ENCODE data around the gene REV3L.
"Not testable (repeated sequence)": the region's sequence is repeated elsewhere in the genome, so short reads cannot be mapped to it uniquely, and the experiment has no call there.

The REV3L gene

DNA sequence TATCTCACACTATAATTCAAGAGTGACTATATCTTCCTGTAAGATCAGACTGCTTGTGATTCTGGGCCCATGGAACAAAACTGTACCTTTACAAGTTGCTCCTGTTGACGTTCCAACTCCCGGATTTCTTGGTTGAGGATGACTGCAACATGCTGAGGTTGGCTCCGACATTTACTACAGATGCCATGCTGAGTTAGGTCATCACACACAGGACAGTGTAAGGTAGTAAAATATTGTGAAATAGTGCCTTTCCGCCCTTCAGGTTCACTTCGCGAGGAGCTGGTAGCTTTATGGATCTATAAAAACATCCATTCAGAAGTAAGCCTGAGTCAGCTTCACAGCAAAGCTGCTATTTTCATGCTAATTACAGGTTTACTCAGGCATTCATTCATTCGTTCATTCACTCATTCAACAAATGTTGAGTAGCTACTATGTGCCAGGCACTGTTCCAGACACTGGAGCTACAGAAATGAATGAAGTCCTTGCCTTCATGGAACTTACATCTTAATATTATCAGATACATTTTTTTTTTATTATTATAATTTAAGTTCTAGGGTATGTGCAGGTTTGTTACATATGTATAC lies 175.7 kb downstream of the REV3L start:
- TF ChIP-seq, protein P1, sequence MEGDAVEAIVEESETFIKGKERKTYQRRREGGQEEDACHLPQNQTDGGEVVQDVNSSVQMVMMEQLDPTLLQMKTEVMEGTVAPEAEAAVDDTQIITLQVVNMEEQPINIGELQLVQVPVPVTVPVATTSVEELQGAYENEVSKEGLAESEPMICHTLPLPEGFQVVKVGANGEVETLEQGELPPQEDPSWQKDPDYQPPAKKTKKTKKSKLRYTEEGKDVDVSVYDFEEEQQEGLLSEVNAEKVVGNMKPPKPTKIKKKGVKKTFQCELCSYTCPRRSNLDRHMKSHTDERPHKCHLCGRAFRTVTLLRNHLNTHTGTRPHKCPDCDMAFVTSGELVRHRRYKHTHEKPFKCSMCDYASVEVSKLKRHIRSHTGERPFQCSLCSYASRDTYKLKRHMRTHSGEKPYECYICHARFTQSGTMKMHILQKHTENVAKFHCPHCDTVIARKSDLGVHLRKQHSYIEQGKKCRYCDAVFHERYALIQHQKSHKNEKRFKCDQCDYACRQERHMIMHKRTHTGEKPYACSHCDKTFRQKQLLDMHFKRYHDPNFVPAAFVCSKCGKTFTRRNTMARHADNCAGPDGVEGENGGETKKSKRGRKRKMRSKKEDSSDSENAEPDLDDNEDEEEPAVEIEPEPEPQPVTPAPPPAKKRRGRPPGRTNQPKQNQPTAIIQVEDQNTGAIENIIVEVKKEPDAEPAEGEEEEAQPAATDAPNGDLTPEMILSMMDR (IDR thresholded peaks at IDR 0.05; ENCODE audit: poor library complexity, severe bottlenecking), result no peak
- Histone ChIP-seq H3K4me3 (ENCODE audit: severe bottlenecking) (no peak overlapping the region), H3K27me3 (ENCODE audit: insufficient read depth, poor library complexity, severe bottlenecking) (no peaks in the 10 kb centered on the region), H3K9me3 (ENCODE audit: severe bottlenecking) (no peaks in the 10 kb centered on the region), H3K4me1 (ENCODE audit: insufficient read depth, poor library complexity, severe bottlenecking) (no peaks in the 10 kb centered on the region), H3K27ac (ENCODE audit: poor library complexity, severe bottlenecking) (no peak overlapping the region), H3K36me3 (ENCODE audit: low read depth) (peaks cover 70% of the 10 kb centered on the region)
- no peak for ATAC-seq (ENCODE audit: low read depth)
- DNase-seq (ENCODE audit: low spot score), result no peak

DNA sequence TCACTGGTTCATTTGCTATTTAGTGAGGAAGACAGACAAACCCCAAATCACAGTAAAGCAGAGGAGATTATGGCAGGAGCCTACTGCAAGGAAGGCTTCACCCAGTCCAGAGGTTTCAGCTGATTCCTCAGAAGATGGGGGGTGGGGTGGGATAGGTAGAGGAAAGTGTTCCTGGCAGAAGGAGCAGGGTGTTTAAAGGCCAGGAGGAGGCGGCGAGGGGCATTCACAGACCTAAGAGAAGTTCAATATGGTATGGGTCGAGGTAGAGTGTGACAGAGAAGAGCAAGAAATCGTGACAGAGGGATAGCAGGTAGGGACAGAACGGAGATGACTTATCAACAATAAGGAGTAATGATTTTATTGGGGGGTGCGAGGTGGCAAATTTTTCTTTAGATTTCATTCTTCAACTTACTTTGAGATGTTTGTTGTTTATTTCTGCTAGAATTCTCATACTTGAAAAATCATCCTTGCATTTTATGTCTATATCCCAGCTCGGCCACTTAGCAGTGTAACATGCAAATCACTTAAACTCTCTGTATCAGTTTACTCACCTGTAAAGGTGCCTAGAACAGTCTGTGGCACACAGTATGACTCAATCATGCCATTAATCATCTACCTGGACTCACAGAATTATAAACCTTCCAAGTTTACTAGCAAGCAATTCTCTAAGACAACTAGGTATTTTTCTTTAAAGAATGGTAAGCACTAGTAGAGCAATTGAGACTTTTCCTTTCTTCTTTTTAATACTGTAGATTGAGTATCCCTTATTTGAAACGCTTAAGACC lies 176.7 kb downstream of the REV3L start:
- no peak overlapping the region for H3K27ac ChIP-seq (ENCODE audit: poor library complexity, severe bottlenecking)
- H3K4me3 ChIP-seq (ENCODE audit: severe bottlenecking), result no peak overlapping the region
- peaks cover 2% of the 10 kb centered on the region for H3K9me3 ChIP-seq (ENCODE audit: severe bottlenecking)
- no peaks in the 10 kb centered on the region for H3K4me1 ChIP-seq (ENCODE audit: insufficient read depth, poor library complexity, severe bottlenecking)
- H3K36me3 ChIP-seq (ENCODE audit: low read depth), result peaks cover 71% of the 10 kb centered on the region
- DNase-seq (ENCODE audit: low spot score) (no peak), ATAC-seq (ENCODE audit: low read depth) (peak; percentile 38; the same call in 2 of the 3 replicates)
- TF ChIP-seq, protein P1 (IDR thresholded peaks at IDR 0.05; ENCODE audit: poor library complexity, severe bottlenecking), result no peak
- no peaks in the 10 kb centered on the region for H3K27me3 ChIP-seq (ENCODE audit: insufficient read depth, poor library complexity, severe bottlenecking)

DNA sequence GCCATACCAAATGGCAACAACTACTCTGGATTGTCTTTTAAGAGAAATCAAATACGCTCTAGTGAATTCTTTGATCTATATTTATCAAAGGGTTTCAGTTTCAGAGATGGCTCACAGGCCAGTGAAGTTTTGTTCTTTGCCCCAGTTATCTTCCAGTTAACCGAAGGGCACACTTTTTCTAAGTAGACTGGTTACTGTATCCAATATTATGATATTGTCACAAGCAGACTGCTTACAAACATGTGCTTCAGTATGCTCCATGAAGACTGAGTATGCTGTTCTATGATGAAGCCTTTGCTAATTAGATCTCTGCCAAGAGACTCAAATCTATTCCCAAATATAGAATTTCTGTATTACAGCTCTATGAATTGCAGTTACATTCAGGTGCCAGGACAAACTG lies 181.1 kb downstream of the REV3L start:
- Histone ChIP-seq H3K4me1 (ENCODE audit: insufficient read depth, poor library complexity, severe bottlenecking) (no peaks in the 10 kb centered on the region), H3K36me3 (ENCODE audit: low read depth) (peaks cover 48% of the 10 kb centered on the region), H3K27ac (ENCODE audit: poor library complexity, severe bottlenecking) (no peak overlapping the region), H3K4me3 (ENCODE audit: severe bottlenecking) (no peak overlapping the region), H3K27me3 (ENCODE audit: insufficient read depth, poor library complexity, severe bottlenecking) (no peaks in the 10 kb centered on the region), H3K9me3 (ENCODE audit: severe bottlenecking) (peaks cover 2% of the 10 kb centered on the region)
- ATAC-seq (ENCODE audit: low read depth), result no peak
- TF ChIP-seq, protein P1 (IDR thresholded peaks at IDR 0.05; ENCODE audit: poor library complexity, severe bottlenecking), result no peak
- no peak for DNase-seq (ENCODE audit: low spot score)

DNA sequence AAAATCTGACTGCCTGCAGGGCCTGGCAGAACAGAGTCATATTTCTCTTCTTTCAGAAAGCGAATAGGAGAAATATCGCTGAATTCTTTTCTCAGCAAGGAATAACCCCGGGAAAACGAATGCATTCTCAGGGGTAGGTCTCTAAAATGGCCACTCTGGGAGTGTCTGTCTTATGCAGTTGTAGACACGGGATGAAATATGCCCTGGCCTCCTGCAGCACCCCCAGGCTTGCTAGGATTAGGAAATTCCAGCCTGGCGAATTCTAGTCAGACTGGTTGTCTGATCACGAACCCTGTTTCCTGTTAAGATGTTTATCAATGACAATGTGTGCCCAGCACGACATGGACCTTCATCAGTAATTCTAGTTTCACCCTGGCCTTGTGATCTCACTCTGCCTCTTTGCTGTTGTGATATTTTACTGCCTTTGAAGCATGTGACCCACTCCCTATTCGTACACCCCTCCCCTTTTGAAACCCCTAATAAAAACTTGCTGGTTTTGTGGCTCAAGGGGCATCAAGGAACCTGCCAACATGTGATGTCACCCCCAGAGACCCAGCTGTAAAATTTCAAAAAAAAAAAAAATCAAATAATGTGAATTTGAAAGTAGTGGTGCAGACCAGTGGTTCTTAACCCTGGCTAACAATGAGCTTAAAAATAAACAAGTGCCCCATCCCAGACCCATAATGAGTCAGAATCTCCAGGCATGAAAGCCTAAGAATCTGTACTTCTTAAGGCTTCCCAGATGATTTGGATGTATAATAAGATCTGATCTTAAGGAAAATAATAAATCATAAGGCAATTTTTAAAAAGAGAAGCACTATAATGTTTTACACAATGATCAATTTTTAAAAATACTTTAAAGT lies 181.8 kb downstream of the REV3L start:
- not testable (repeated sequence) for DNase-seq (ENCODE audit: low spot score); H3K9me3 ChIP-seq (ENCODE audit: severe bottlenecking); H3K4me3 ChIP-seq (ENCODE audit: severe bottlenecking); H3K4me1 ChIP-seq (ENCODE audit: insufficient read depth, poor library complexity, severe bottlenecking); H3K27me3 ChIP-seq (ENCODE audit: insufficient read depth, poor library complexity, severe bottlenecking); ATAC-seq (ENCODE audit: low read depth); H3K27ac ChIP-seq (ENCODE audit: poor library complexity, severe bottlenecking)
- peaks cover 40% of the 10 kb centered on the region for H3K36me3 ChIP-seq (ENCODE audit: low read depth)

DNA sequence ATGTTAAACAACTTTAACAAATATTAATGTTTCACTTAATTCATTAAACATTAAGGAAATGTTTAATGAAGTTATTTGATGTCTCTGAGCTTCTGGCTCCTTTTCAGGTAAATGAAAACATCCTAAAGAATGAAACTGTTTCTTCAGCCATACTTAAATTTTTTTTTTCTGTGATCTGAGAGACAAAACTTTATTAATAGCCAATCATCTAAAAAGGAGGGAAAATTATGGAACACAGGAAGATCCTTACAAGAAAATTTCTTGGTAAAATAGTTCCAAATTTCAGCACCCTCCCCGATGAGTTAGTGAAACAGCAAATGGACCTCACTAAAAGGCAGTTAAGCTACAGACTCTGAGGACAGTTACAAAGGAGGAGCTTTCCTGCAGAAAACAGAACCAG lies 185.2 kb downstream of the REV3L start:
- Histone ChIP-seq H3K27ac (ENCODE audit: poor library complexity, severe bottlenecking) (no peak overlapping the region), H3K4me1 (ENCODE audit: insufficient read depth, poor library complexity, severe bottlenecking) (no peaks in the 10 kb centered on the region), H3K36me3 (ENCODE audit: low read depth) (peaks cover 28% of the 10 kb centered on the region), H3K9me3 (ENCODE audit: severe bottlenecking) (peaks cover 2% of the 10 kb centered on the region), H3K4me3 (ENCODE audit: severe bottlenecking) (no peak overlapping the region), H3K27me3 (ENCODE audit: insufficient read depth, poor library complexity, severe bottlenecking) (no peaks in the 10 kb centered on the region)
- TF ChIP-seq, protein P1 (IDR thresholded peaks at IDR 0.05; ENCODE audit: poor library complexity, severe bottlenecking), result no peak
- ATAC-seq (ENCODE audit: low read depth) (no peak), DNase-seq (ENCODE audit: low spot score) (no peak)

All from RWPE2 (cell line).